Colonic mucosa (tissue), 4 donors: ENCODE results near the gene TUBB4B. TPM values are rescaled to one million over a fixed set of nuclear protein-coding genes. Genes with fewer than 3 reads are reported as not detected.

ENCODE experiments used
- DNase-seq: peaks from one replicate; pipeline ENCODE4 v3.0.0-alpha.2; 2020
- H3K27ac ChIP-seq: fragments of 200-600 bp; one replicate; pipeline ENCODE4 v1.8.0; 2021
- H3K27me3 ChIP-seq: fragments of 200-600 bp; one replicate; pipeline ENCODE4 v1.8.0; 2021
- H3K36me3 ChIP-seq: fragments of 200-600 bp; one replicate; pipeline ENCODE4 v1.8.0; 2021
- H3K4me1 ChIP-seq: fragments of 200-600 bp; one replicate; pipeline ENCODE4 v1.8.0; 2021; ENCODE audit warnings: mild to moderate bottlenecking
- H3K4me3 ChIP-seq: fragments of 200-600 bp; one replicate; pipeline ENCODE4 v1.8.0; 2021
- H3K9ac ChIP-seq, 2 donors: one replicate each; pipeline ENCODE4 v1.7.0; 2013; ENCODE audit warnings: control low read depth in 2 of 2, low read depth in 2 of 2, low read length in 2 of 2
- H3K9me3 ChIP-seq: fragments of 200-600 bp; one replicate; pipeline ENCODE4 v1.8.0; 2021
- CTCF ChIP-seq: fragments of 200-600 bp; IDR thresholded peaks from one replicate; pipeline ENCODE4 v1.8.0; 2022; ENCODE audit warnings: antibody characterized with exemption, mild to moderate bottlenecking
- intact Hi-C: fragments of 100-400 bp; cut with DNase I; formaldehyde crosslinking; loops from one replicate; pipeline ENCODE4 v1.14.1; 2022
- total RNA-seq, 2 donors: library from RNA; stranded (reverse); fragmentation: NEBNext Ultra II Directional in 1 of 2; extraction: Animal tissue kit (Norgen Biotek cat#: 25700) in 1 of 2; gene quantifications; one replicate each; pipeline ENCODE4 v1.2.1, GENCODE V29; 2021
- donor health status: healthy.
- donor health status: DM: no; HTN: no; CAD: no.
- donor health status: DM: no; HTN: no; CAD: no.

TUBB4B gene
- total RNA-seq, 2 donors from 2014 or later = 303 to 779 TPM

DNA sequence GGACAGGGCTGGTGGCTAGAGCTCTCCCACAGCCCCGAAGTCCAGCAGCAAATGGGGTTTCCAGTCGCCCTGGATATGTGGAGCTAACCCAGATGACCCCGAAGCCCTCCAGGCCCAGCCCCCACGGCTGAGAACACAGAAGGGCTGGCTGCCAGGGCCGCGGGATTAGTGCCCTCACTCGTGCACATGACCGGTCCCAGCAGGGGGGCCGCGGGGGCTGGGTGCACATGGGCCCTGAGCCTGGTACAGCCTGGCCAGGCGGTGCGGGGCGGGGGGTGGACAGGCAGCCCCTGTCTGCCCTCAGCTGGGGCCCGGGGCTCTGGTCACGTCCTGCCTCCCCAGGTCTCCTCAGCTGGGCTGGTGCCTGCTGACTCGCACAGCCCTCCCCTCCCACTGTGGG is 46.7 kb upstream of the TUBB4B start:
- no peak for DNase-seq
- Histone ChIP-seq H3K27me3 (no peaks in the 10 kb centered on the region), H3K9me3 (no peaks in the 10 kb centered on the region), H3K9ac (peak overlapping the region; percentile 54 to 86), H3K27ac (peak overlapping the region; percentile 90), H3K4me1 (peaks cover 42% of the 10 kb centered on the region), H3K36me3 (no peaks in the 10 kb centered on the region), H3K4me3 (peak overlapping the region; percentile 21)
- intact Hi-C loops = no loop called here
- TF ChIP-seq CTCF = no peak

DNA sequence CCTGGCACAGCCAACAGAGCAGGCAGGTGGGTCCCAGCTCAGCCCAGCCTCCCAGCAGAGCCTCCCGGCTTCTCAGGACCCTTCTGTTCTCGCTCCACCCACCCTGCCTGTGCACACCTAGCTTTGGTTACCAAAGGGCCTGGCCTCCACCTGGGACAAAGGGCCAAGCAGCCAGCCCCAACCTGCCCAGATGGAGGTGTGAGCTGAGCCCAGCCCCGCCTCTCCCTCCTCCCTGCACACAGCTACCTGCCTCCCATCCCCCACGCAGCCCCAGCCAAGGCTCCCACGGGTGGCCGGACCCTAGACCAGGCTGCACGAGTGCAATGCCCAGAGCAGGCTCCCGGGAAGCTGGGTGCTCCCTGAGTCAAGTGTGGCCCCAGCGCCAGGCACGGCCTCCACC is 46.2 kb upstream of the TUBB4B start:
- Histone ChIP-seq H3K27me3 (no peaks in the 10 kb centered on the region), H3K4me3 (peak overlapping the region; percentile 21), H3K9ac (peak overlapping the region; percentile 54 to 86), H3K27ac (peak overlapping the region; percentile 90), H3K9me3 (no peaks in the 10 kb centered on the region), H3K36me3 (no peaks in the 10 kb centered on the region), H3K4me1 (peaks cover 37% of the 10 kb centered on the region)
- no peak for TF ChIP-seq CTCF
- DNase-seq = peak; percentile 84
- intact Hi-C loops = no loop called here

GRCh38 chr9:137195525-137196220 is 45.4 kb upstream of the TUBB4B start:
- H3K27me3 ChIP-seq = no peaks in the 10 kb centered on the region
- H3K36me3 ChIP-seq = no peaks in the 10 kb centered on the region
- H3K9ac ChIP-seq = peak overlapping the region; percentile 73 to 86

GRCh38 chr9:137198051-137198901 is 42.8 kb upstream of the TUBB4B start:
- intact Hi-C loops = no loop called here
- H3K9ac ChIP-seq = peak overlapping the region; percentile 87 to 92
- no peaks in the 10 kb centered on the region for H3K27me3 ChIP-seq
- peak overlapping the region; percentile 90 for H3K27ac ChIP-seq
- no peaks in the 10 kb centered on the region for H3K9me3 ChIP-seq
- no peaks in the 10 kb centered on the region for H3K36me3 ChIP-seq
- TF ChIP-seq CTCF = no peak
- peak; percentile 91 for DNase-seq
- H3K4me1 ChIP-seq = peaks cover 33% of the 10 kb centered on the region
- H3K4me3 ChIP-seq = peak overlapping the region; percentile 50

More at GRCh38 chr9:137195525-137196220, 45.4 kb upstream of the TUBB4B start:
- Histone ChIP-seq H3K4me3 (peak overlapping the region; percentile 50), H3K27ac (peak overlapping the region; percentile 90), H3K4me1 (peaks cover 29% of the 10 kb centered on the region), H3K9me3 (no peaks in the 10 kb centered on the region)
- TF ChIP-seq CTCF = no peak
- intact Hi-C loops = no loop called here
- peak; percentile 96 for DNase-seq

DNA sequence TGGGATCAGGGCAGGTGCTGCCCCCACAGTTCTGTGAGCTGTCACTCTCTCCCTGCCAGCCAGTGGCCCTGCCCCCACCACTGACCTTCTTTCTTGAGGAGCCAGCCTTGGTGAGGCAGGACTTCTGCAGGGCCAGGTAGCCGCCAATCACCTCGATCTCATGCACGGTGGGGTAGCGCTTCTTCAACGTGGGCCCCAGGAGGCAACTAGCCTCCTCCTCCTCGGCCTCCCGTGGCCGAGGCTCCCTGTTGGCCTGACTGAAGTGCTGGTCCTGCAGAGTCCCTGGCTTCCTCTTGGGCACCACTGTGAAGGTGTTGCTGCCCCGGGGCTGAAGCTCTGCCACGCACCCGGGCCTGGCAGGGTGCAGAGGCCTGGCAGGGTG is 42.2 kb upstream of the TUBB4B start:
- TF ChIP-seq CTCF = no peak
- Histone ChIP-seq H3K36me3 (no peaks in the 10 kb centered on the region), H3K4me3 (peak overlapping the region; percentile 50), H3K27me3 (no peaks in the 10 kb centered on the region), H3K4me1 (peaks cover 33% of the 10 kb centered on the region), H3K27ac (peak overlapping the region; percentile 90), H3K9ac (peak overlapping the region; percentile 87 to 92), H3K9me3 (no peaks in the 10 kb centered on the region)
- intact Hi-C loops = no loop called here
- DNase-seq = peak; percentile 61
